Suprapubic skin (tissue), 3 donors: ENCODE data around the gene OPN1MW.

ENCODE experiments used
- POLR2A ChIP-seq, 2 donors: fragments of 450-650 bp; IDR thresholded peaks; one replicate each; pipeline ENCODE4 v1.6.1; 2017; ENCODE audit warnings: antibody characterized with exemption in 2 of 2, mild to moderate bottlenecking in 2 of 2, moderate library complexity in 2 of 2
- TF ChIP-seq, protein P1 (sequence below), 2 donors: fragments of 200-600 bp in 1 of 2; fragments of 450-650 bp in 1 of 2; sonication (generic) in 1 of 2; IDR thresholded peaks; one replicate each; pipeline ENCODE4 v1.5.1; 2016 to 2019; ENCODE audit warnings: antibody characterized with exemption in 2 of 2, mild to moderate bottlenecking in 1 of 2, moderate library complexity in 1 of 2

DNA sequence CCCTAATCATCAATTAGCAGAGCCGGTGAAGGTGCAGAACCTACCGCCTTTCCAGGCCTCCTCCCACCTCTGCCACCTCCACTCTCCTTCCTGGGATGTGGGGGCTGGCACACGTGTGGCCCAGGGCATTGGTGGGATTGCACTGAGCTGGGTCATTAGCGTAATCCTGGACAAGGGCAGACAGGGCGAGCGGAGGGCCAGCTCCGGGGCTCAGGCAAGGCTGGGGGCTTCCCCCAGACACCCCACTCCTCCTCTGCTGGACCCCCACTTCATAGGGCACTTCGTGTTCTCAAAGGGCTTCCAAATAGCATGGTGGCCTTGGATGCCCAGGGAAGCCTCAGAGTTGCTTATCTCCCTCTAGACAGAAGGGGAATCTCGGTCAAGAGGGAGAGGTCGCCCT lies 41.7 kb upstream of the OPN1MW start:
- TF ChIP-seq, protein P1, sequence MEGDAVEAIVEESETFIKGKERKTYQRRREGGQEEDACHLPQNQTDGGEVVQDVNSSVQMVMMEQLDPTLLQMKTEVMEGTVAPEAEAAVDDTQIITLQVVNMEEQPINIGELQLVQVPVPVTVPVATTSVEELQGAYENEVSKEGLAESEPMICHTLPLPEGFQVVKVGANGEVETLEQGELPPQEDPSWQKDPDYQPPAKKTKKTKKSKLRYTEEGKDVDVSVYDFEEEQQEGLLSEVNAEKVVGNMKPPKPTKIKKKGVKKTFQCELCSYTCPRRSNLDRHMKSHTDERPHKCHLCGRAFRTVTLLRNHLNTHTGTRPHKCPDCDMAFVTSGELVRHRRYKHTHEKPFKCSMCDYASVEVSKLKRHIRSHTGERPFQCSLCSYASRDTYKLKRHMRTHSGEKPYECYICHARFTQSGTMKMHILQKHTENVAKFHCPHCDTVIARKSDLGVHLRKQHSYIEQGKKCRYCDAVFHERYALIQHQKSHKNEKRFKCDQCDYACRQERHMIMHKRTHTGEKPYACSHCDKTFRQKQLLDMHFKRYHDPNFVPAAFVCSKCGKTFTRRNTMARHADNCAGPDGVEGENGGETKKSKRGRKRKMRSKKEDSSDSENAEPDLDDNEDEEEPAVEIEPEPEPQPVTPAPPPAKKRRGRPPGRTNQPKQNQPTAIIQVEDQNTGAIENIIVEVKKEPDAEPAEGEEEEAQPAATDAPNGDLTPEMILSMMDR (IDR thresholded peaks at IDR 0.05), result no peak
- TF ChIP-seq POLR2A (IDR thresholded peaks at IDR 0.05), result no peak
